Esophagus squamous epithelium (tissue), 5 donors: ENCODE measurements around the gene MTRR. TPM values are rescaled to one million over a fixed set of nuclear protein-coding genes. Genes with fewer than 3 reads are reported as not detected.

Experiments used
- DNase-seq: peaks from one replicate; lab custom pipeline; 2025; lab: John Stamatoyannopoulos, UW
- H3K27ac ChIP-seq, 4 donors: fragments of 200-600 bp; sonication (generic); one replicate each; pipeline ENCODE4 v1.5.1; 2016 to 2019; ENCODE audit warnings: mild to moderate bottlenecking in 1 of 4
- H3K27me3 ChIP-seq, 4 donors: fragments of 200-600 bp; sonication (generic); 1 replicate in 3 of 4; 2 replicates in 1 of 4; pipeline versions ENCODE4 v1.5.1 to v1.6.0; 2017 to 2021; ENCODE audit warnings: antibody characterized with exemption in 1 of 4
- H3K36me3 ChIP-seq, 3 donors: fragments of 200-600 bp; sonication (generic); one replicate each; pipeline ENCODE4 v1.5.1; 2016 to 2019
- H3K4me1 ChIP-seq, 3 donors: fragments of 200-600 bp; sonication (generic); one replicate each; pipeline ENCODE4 v1.5.1; 2017 to 2019
- H3K4me3 ChIP-seq, 4 donors: fragments of 200-600 bp; sonication (generic); 1 replicate in 3 of 4; 2 replicates in 1 of 4; pipeline ENCODE4 v1.5.1; 2016 to 2019; ENCODE audit warnings: mild to moderate bottlenecking in 2 of 4, moderate library complexity in 1 of 4
- H3K9me3 ChIP-seq, 3 donors: fragments of 200-600 bp; sonication (generic); one replicate each; pipeline ENCODE4 v1.5.1; 2016 to 2019
- POLR2A ChIP-seq, 4 donors: fragments of 450-650 bp; IDR thresholded peaks; one replicate each; pipeline ENCODE4 v1.6.1; 2017; ENCODE audit warnings: antibody characterized with exemption in 4 of 4, mild to moderate bottlenecking in 4 of 4, moderate library complexity in 3 of 4
- WGBS, 2 donors: methylation state at CpG; one replicate each; pipeline ENCODE4 v1.1.5; 2018; 5-methylcytosine and 5-hydroxymethylcytosine counted together
- intact Hi-C: fragments of 100-400 bp; cut with DNase I; formaldehyde crosslinking; loops from one replicate; pipeline ENCODE4 v1.15.0; 2022
- total RNA-seq, 4 donors: library from RNA; depleted of rRNA; stranded (reverse); fragments of >200 nt; gene quantifications; one replicate each; pipeline ENCODE4 v1.1.0, GENCODE V29; 2016
- TF ChIP-seq, protein P1 (sequence below), 6 experiments: fragments of 450-650 bp in 4 of 6; fragments of 200-600 bp in 2 of 6; sonication (generic) in 2 of 6; IDR thresholded peaks; one replicate each; pipeline ENCODE4 v1.5.1; 2016 to 2019; ENCODE audit warnings: antibody characterized with exemption in 6 of 6, mild to moderate bottlenecking in 4 of 6, moderate library complexity in 4 of 6
- donor health status: DM: yes; HTN: yes; CAD: no.

MTRR gene
- total RNA-seq, 4 donors from 2014 or later, result 12.7 to 33.2 (median 21.0) TPM

DNA sequence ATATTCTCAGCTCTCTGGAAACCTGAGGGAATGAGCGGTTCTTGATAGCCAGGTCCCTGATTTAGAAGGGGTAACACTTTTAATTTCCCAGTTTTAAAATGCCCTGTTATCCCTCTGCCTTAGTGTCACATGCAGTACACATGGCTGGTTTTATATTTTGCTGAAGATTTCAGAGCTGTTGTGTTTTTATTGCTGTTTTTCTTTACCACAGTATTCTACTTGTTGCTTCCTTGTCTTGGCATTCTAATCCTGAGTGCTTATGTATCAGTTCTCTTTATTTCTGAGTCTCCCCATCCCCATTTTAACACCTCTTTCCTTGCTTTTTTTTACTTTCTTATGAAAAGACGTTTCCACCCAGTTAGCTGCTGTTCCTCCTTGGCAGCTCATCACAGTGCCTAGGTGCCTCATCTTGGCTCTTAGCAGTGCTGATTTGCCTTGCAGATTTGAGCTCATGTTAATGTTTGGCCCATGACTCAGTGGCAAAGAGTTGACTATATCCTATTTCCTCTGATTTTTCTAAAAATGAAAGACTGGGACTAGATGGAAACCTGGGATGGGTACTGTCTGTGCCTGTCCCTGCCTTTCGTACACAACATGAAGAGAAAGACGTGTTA is 3.7 kb downstream of the MTRR start:
- intact Hi-C loops, result no loop called here
- Histone ChIP-seq H3K4me3 (no peak overlapping the region), H3K4me1 (peaks cover 6 to 40% (median 8%) of the 10 kb centered on the region in 3 donors), H3K27ac (no peak overlapping the region), H3K27me3 (no peaks in the 10 kb centered on the region), H3K9me3 (no peaks in the 10 kb centered on the region), H3K36me3 (peaks cover 0 to 48% (median 0%) of the 10 kb centered on the region in 3 donors)
- TF ChIP-seq, protein P1, sequence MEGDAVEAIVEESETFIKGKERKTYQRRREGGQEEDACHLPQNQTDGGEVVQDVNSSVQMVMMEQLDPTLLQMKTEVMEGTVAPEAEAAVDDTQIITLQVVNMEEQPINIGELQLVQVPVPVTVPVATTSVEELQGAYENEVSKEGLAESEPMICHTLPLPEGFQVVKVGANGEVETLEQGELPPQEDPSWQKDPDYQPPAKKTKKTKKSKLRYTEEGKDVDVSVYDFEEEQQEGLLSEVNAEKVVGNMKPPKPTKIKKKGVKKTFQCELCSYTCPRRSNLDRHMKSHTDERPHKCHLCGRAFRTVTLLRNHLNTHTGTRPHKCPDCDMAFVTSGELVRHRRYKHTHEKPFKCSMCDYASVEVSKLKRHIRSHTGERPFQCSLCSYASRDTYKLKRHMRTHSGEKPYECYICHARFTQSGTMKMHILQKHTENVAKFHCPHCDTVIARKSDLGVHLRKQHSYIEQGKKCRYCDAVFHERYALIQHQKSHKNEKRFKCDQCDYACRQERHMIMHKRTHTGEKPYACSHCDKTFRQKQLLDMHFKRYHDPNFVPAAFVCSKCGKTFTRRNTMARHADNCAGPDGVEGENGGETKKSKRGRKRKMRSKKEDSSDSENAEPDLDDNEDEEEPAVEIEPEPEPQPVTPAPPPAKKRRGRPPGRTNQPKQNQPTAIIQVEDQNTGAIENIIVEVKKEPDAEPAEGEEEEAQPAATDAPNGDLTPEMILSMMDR (IDR thresholded peaks at IDR 0.05), result no peak
- TF ChIP-seq POLR2A (IDR thresholded peaks at IDR 0.05), result no peak
- 58 to 78% methylated on average over 4 of the region's 4 CpGs for WGBS, 2 donors
- no peak for DNase-seq

GRCh38 chr5:7873216-7873615 is 4.3 kb downstream of the MTRR start:
- TF ChIP-seq, protein P1 (IDR thresholded peaks at IDR 0.05), result no peak
- TF ChIP-seq POLR2A (IDR thresholded peaks at IDR 0.05), result no peak
- intact Hi-C loops, result no loop called here
- DNase-seq, result no peak
- H3K27ac ChIP-seq, result no peak overlapping the region
- WGBS, 2 donors, result 78 to 84% methylated on average over 9 of the region's 9 CpGs
- H3K4me1 ChIP-seq, result peaks cover 6 to 34% (median 8%) of the 10 kb centered on the region in 3 donors
- H3K4me3 ChIP-seq, result no peak overlapping the region
- peaks cover 0 to 54% (median 0%) of the 10 kb centered on the region in 3 donors for H3K36me3 ChIP-seq
- H3K27me3 ChIP-seq, result no peaks in the 10 kb centered on the region
- no peaks in the 10 kb centered on the region for H3K9me3 ChIP-seq

GRCh38 chr5:7874639-7875038 is 5.7 kb downstream of the MTRR start:
- H3K36me3 ChIP-seq, result peaks cover 0 to 68% (median 2%) of the 10 kb centered on the region in 3 donors
- no peak overlapping the region for H3K4me3 ChIP-seq
- no peaks in the 10 kb centered on the region for H3K27me3 ChIP-seq
- H3K9me3 ChIP-seq, result no peaks in the 10 kb centered on the region
- intact Hi-C loops, result no loop called here
- peaks cover 6 to 34% (median 8%) of the 10 kb centered on the region in 3 donors for H3K4me1 ChIP-seq
- H3K27ac ChIP-seq, result no peak overlapping the region
- DNase-seq, result no peak
- WGBS, 2 donors, result 100% methylated on average over 2 of the region's 2 CpGs
- TF ChIP-seq, protein P1 (IDR thresholded peaks at IDR 0.05), result no peak
- TF ChIP-seq POLR2A (IDR thresholded peaks at IDR 0.05), result no peak

DNA sequence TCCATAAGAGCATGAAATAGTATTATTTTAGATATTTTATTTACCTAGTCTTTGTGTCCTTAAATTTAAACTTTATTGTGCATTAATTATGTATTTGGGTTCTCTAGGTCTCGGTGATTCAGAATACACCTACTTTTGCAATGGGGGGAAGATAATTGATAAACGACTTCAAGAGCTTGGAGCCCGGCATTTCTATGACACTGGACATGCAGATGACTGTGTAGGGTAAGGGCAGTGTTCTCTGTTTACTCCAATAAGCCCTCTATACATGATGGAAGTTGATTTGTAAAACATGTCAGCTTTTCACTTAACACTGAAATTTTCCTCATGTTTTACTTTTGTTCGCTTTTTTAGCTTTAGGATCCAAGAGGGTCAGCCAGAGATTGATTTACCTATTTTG is 6.2 kb downstream of the MTRR start:
- intact Hi-C loops, result no loop called here
- TF ChIP-seq, protein P1 (IDR thresholded peaks at IDR 0.05), result no peak
- no peak for TF ChIP-seq POLR2A (IDR thresholded peaks at IDR 0.05)
- H3K27ac ChIP-seq, result no peak overlapping the region
- WGBS, 2 donors, result 92 to 97% methylated on average over 4 of the region's 4 CpGs
- H3K4me3 ChIP-seq, result no peak overlapping the region
- DNase-seq, result no peak
- no peaks in the 10 kb centered on the region for H3K27me3 ChIP-seq
- H3K9me3 ChIP-seq, result no peaks in the 10 kb centered on the region
- H3K36me3 ChIP-seq, result peaks cover 5 to 73% (median 5%) of the 10 kb centered on the region in 3 donors
- H3K4me1 ChIP-seq, result peaks cover 6 to 29% (median 6%) of the 10 kb centered on the region in 3 donors

- peaks cover 0 to 12% (median 0%) of the 10 kb centered on the region in 3 donors for H3K4me1 ChIP-seq
- no peak for TF ChIP-seq POLR2A (IDR thresholded peaks at IDR 0.05)
- TF ChIP-seq, protein P1 (IDR thresholded peaks at IDR 0.05), result no peak
- intact Hi-C loops, result no loop called here
- peaks cover 5 to 86% (median 6%) of the 10 kb centered on the region in 3 donors for H3K36me3 ChIP-seq
- DNase-seq, result no peak
- no peak overlapping the region for H3K4me3 ChIP-seq
- WGBS, 2 donors, result 40 to 55% methylated on average over 3 of the region's 3 CpGs
- H3K27ac ChIP-seq, result no peak overlapping the region
- H3K27me3 ChIP-seq, result no peaks in the 10 kb centered on the region
- H3K9me3 ChIP-seq, result no peaks in the 10 kb centered on the region
These were observed 7.9 kb downstream of the MTRR start for GRCh38 chr5:7876867-7877266.
